ENCODE data around the gene DPYSL5.

GRCh38 chr2:26852405-26853306, 4.7 kb downstream of the DPYSL5 start:
- TF ChIP-seq GATA2 (IDR thresholded peaks at IDR 0.05; ENCODE audit: low read depth, low read length) (peak; percentile 99), GATA3 (IDR thresholded peaks at IDR 0.05; ENCODE audit: low read depth, low read length) (peak; percentile 100)
